ENCODE measurements around the gene SPATA9.
"Not testable (repeated sequence)": the region's sequence is repeated elsewhere in the genome, so short reads cannot be mapped to it uniquely, and the experiment has no call there.

SPATA9 gene

DNA sequence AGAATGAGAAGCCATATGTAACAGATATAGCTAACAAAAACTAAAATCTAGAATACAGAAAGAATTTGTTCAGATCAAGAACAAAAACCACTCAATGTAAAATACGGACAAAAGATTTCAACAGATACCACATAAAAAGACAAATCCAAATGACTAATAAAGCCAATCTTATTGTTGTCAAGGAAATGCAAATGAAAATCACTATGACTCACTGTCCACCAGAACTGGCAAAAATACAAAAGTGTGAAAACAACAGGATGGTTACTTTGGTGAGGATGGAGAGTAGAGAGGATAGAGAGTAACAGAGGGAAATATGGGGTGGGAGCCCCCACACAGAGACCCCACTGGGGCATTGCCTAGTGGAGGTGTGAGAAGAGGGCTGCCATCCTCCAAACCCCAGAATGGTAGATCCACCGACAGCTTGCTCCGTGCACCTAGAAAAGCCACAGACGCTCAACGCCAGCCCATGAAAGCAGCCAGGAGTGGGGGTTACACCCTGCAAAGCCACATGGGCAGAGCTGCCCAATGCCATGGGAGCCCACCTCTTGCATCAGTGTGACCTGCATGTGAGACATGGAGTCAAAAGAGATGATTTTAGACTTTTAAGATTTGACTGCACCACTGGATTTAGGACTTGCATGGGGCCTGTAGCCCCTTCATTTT is 33.1 kb upstream of the SPATA9 start:
- DNase-seq = peak; percentile 16

DNA sequence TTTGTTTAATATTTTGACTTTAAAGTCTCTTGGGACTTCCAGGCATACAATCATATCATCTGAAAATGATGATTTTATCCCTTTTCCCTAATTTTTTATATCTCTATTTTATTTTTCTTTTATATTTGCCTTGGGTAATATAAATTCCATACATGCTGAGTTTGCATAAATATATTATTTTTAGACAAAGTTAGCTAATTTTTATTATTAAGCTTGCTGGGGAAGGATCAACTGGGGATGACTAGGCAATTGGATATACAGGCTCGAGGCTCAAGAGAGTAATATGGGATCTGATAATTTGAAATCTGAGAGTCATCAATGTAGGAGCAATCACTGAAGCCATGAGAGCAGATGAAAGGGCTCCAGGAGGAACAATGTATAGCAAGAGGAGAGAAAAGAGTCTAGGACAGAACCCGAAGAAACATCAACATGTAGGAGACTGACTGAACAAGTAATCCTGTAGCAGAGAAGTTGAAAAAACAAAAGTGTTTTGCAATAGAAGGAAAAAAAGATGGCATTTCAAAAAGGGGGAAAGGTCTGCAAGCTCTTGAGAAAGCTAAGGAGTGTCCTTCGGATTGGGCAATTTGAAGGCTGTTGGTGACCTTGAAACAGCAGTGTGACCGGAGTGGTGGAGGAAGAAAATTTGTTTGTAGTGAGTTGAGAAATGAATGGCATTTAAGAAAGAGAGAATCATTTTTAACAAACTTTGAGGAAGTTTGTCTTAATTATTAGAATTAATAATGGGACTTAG is 31.3 kb upstream of the SPATA9 start:
- DNase-seq = no peak

DNA sequence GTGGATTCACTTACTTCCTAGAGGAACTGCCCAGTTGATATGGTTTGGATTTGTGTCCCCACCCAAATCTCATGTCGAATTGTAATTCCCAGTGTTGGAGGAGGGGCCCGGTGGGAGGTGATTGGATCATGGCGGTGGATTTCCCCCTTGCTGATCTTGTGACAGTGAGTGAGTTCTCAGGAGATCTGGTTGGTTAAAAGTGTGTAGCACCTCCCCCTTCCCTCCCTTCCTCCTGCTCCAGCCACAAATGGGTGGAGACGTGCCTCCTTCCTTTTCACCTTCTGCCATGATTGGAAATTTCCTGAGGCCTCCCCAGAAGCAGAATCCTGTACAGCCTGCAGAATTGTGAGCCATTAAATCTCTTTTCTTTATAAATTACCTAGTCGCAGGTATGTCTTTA is 30.5 kb upstream of the SPATA9 start:
- not testable (repeated sequence) for DNase-seq

DNA sequence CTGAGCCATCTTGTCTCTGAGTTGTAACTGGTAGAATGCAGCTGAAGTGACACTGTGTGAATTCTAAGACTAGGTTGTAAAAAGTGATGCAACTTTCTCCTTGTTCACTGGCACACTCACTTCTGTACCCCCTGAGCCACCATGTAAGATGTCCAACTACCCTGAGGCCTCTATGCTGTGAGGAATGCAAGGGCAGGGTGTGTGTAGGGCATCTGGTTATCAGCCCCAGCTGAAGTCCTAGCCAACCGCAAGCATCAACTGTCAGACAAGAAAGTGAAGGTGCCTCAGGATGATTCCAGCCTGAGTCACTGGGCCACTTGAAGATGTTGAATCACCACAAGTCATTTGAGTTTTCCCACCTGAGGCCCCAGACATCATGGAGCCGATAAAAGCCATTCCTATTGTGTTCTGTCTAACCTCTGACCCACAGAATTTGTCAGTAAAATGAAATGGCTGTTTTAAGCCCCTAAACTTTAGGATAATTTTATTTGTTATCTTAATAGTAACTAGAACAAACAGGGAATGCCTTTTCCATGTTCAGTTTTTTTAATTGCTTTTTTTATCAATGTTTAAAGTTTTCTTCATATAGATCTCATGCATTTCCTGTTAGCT is 29.7 kb upstream of the SPATA9 start:
- DNase-seq = peak; percentile 76

DNA sequence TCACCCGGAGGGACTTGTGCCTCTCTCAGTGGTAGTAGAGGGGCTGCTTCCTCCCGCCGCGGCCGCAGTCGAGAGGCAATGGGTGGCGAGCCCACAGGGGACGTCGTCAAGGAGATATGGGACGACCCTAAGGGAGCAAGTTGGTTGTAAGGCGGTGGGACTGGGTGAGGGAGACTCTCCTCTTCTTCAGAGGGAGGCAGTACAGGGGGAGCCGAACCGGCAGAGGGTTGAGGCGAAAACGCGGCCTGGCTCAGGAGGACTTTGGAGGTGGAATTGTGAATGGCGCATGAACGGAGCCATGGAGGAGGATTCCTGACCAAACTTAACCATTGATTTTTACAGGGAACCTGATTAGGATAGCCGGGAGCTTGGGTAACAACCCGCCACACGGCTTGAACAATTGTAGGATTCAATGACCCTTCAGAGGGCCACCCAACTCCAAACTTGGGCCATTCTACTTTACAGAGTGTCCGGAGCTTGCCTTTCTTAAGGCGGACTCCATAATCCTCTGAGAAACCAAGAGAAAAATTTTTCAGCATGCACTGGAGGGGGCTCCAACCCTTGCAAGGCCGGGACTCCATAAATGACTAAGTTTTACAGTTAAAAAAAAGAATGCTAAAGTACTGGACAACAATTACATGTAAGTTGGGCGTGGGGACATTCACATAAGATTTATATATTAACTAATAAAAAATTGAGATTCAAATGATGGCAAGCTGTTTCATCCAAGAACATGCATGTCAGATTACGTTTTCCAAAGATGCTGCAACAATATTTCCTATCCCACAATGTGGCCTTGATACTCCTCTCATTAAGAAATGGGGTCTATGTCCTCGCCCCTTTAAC is 28.9 kb upstream of the SPATA9 start:
- DNase-seq = no peak

DNA sequence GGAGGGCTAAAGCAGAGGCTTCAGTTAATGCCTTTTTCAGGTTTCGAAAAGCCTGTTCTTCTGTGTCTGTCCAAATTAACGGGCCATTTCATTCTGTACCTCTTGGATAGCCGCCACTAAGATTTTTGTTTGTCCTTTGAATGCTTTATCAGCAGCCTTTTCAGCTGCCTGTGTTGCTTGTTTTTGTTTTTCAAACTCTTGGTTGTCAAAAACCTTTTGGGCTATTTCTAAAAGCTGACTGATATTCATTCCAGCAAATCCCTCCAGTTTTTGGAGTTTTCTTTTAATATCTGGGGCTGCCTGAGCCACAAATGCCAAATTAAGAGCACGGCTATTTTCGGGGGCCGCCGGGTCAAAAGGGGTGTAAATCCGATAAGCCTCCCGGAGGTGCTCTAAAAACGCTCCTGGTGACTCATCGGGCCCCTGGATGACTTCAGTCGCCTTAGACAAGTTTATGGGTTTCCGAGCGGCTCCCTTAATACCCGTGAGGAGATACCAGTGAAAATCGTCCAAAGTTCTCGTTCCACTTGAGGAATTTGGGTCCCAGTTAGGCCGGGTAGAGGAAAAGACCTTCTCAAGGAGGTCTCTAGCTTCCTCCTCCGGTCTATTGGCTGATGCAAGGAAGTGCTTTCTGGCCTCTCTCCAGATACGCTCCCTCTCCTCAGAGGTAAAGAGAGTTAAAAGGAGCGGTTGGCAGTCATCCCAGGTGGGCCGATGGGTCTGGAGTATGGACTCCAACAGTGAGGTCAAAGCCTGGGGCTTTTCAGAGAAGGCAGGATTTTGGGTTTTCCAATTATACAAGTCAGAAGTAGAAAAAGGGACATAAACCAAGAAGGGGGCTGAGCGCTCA is 28.1 kb upstream of the SPATA9 start:
- not testable (repeated sequence) for DNase-seq

DNA sequence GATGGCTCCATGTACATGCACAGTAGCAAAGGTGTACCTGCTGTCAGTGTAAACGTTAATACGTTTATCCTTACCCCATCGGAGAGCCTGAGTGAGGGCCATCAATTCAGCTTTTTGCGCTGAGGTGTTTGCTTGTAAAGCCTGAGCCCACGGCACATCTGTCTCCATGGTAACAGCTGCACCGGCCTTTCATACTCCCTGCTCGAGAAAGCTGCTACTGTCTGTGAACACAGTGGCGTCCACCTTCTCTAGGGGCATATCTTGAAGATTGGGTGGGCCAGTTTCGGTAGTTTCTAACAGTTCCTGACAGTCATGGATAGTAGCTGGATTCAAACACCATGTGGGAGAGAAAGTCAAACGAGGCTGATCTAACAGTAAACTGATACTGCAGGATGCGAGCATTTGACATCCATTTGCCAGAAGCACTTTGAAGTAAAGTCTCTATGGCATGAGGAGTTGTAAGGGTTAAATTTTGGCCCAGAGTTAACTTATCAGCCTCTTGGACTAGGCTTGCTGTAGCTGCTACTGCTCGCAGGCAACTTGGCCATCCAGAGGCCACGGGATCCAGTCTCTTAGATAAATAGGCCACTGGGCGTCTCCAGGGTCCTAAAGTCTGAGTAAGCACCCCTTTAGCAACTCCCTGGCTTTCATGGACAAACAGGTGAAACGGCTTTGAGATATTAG is 27.3 kb upstream of the SPATA9 start:
- no peak for DNase-seq

DNA sequence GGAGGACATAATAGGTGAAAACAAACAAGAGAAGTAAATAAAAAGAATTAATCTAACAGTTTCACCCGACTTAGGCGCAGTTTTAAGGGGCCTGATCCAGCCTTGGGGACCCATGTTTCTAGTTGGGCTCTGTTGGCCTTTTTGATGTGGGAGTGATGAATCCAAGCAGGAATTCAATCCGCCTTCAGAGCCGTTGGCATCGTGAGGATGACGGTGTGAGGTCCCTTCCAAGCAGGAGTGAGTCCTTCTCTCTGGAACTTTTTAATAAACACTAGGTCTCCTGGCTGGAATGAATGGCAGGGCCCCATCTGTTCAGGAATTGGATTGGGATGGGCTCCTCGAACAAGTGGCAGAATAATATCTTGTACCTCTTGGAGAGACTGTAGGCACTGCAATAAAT is 26.1 kb upstream of the SPATA9 start:
- no peak for DNase-seq

DNA sequence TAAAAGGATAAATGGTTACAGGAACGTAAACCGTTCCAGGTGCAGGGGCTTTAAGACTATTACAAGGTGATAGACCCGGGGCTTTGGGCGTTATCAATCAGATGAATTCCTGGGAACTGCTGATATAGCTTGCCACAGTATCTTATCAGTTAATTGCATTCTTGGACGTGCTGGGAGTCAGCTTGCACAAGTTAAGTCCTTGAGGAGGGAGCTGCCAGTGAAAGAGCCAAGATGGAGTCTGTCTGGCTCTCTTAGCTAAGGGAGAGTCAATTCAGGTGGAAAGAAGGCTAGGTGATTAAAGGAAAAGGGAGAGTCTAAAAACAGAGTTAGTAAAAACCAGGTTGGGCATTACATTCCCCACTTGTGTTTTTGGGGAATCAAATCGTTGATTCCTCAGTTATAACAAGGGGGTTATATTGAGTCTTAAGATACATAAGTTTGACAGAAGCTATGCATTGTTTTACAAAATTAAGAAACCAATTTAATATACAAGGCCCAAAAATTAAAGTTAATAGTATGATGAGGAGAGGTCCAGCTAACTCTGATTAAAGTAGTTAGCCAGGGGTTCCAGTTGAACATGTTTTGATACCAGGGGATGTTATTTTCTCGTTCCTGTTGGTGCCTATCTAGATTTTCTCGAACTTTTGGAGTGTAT is 24.9 kb upstream of the SPATA9 start:
- DNase-seq = not testable (repeated sequence)

DNA sequence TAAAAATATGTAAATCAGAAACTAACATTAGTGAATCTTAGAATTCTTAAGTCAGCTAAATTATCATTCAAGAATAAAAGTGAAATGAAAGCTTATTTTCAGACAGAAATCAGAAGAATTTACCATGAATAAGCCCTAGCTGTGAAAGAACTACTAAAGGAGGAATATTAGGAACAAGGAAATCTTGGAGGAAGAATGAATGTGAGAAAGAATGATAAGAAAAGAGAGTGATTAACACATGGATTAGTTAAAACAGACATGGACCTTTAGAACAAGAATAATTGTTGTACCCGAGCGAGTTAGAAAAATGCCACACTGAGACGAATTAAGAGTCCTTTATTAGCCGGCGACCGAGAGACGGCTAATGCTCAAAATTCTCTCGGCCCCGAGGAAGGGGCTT is 24.3 kb upstream of the SPATA9 start:
- DNase-seq = no peak

DNA sequence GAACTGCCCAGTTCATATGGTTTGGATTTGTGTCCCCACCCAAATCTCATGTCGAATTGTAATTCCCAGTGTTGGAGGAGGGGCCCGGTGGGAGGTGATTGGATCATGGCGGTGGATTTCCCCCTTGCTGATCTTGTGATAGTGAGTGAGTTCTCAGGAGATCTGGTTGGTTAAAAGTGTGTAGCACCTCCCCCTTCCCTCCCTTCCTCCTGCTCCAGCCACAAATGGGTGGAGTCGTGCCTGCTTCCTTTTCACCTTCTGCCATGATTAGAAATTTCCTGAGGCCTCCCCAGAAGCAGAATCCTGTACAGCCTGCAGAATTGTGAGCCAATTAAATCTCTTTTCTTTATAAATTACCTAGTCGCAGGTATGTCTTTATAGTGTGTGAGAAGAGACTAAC is 23.4 kb upstream of the SPATA9 start:
- DNase-seq = not testable (repeated sequence)

DNA sequence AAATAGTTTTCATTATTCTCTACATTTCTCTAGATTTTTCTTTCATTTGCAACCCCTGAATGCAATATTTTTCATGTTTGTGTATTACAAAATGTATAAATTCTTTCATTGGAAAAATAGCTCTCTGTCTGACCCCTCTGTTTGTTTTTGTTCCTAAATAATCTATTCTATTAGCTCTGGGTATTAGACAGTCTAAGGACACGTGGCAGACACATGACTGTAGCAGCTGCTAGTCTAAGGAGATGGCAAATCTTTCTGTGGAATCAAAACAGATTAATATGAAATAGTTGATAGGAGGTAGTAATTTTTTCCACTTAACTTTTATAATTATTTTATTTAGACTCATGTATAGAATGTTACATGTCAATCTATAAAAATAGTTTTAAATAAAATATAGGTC is 21.4 kb upstream of the SPATA9 start:
- no peak for DNase-seq

DNA sequence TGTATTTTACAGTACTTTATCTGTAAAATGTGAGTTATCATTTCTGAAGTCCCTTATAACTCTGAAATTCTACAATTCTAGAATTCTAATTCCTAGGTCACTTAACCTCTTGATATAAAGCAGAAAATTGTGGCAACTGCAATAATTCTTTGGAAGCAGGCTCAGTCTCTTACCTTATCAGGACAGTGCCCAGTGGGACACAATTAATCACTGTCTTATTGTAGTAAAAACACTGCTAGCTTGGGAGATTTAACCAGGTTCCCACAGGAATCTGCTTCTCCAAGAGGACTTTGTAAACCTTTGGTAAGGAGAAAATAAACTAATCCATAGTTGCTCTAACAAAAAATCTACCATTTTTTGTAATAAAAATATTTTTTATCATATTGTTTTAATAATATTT is 18.3 kb upstream of the SPATA9 start:
- DNase-seq = no peak

DNA sequence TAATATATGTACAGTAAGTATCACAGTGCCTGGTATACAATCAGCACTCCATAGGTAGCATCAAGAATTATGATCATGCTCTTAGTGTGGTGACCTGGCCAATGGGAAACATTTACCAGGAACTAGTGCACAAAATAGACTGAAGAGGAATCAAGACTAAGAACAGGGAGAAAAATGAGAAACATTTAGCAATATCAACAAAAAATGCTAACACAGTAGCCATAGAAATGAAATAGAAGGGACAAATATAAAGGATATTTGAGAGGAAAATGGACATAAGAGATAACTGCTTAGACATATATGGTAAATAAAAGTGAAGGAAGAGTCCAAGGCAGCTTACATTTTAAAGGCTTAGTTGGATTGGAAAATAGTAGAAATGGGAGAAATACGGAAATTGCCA is 16.5 kb upstream of the SPATA9 start:
- no peak for DNase-seq

DNA sequence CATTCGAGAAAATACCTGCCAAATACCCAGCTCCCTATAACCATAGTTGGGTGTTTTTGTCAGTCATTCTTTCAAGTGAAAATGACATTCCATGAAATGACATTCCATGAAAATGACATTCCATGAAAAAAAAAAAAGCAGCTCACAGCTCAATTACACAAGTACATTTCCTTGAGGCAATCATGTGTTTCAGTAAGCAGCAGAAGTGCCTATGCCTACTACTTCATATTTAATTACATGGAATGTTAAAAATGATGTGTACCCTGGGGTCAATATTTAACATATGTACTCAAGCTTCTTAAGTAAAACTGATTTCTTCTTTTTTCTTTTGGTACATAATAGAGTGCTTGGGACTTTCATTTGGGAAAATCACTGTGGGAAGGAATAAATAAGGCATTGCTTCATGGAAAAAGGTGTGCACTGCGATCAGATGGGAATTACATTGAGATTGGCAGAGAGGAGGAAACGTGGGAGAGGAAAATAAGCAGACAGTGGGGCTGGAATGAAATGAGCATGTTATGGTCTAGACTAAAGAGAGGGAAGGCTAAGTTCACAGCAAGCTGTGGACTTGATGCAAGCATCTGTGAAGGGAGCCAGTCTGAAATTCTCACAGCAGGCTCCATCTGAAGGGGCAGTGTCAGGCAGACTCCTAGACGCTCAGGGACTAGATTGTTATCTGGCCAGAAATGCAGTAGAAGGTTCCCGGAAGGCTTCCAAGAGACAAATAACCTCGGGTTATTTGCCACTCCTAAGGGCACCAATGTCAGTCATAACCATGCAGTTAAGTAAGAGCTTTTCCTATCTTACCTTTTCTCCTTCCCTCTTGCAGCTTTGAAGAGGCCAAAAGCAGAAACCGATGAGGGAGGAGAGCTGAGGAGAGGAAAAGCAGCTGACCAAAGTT is 15.2 kb upstream of the SPATA9 start:
- DNase-seq = no peak

DNA sequence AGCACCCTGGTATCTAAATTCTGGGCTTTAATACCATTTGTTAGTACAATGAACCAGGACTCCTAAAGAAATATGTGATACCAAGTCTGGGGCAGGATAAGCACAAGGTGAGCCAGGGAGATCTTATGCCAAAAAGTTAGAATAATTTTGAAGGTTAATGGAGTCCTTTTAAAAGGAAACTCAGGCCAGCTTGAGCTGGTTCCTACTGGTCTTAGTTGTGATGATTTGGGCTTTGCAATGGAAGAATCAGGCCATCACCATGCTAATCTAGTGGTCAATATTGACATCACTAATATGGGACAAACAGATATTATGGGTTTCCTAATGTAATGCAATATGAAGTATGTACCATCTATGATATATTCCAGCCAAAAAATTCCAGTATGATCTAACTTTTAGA is 7.5 kb upstream of the SPATA9 start:
- DNase-seq = no peak

DNA sequence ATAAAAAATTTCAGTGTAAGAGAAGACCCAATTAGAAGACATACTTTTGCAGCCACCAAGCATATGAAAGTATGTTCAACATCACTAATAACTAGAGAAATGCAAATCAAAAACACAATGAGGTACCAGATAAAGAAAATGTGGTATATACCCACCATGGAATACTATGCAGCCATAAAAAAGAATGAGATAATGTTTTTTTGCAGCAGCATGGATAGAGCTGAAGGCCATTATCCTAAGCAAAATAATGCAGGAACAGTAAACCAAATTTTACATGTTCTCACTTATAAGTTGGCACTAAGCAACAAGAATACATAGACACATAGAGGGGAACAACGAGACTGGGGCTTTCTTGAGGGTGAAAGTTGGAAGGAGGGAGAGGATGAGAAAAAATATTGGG is 6.9 kb upstream of the SPATA9 start:
- no peak for DNase-seq

DNA sequence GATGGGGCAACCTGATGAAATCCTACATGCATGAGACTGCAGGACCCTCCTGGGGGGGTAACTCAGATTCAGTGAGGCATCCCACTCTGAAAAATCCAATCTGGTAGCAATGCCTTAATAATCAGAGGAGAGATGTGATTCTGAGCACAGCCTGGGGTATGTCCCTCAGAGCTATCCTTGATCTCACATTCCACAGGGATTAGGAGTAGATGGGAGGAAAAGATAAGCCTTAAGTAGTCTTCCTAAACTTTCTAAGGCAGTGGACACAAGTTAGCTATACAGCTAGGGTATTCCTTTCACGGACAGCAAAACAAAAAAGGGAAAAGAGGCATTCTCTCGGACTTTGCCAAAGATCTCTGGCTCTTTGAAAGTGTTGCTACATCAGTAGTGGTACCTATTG is 3.9 kb upstream of the SPATA9 start:
- no peak for DNase-seq

DNA sequence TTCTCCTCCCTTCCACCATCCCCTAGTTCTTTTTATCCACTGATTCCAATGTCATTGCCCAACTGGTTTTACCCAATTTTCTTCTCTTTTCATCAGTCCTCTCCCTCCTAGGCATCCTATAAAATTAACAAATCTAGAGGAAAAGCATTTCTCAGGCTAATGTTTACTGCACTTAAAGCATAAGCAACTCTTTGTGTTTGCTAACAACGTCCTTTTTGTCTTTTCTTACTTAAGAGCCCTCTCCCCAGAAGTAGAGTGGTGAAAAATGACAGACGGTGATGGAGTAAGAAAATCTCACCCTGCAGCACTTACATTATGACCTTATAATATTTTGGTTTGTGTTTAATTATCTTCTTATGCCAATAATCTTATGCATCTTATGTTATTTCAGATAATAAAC is 1.6 kb upstream of the SPATA9 start:
- no peak for DNase-seq

DNA sequence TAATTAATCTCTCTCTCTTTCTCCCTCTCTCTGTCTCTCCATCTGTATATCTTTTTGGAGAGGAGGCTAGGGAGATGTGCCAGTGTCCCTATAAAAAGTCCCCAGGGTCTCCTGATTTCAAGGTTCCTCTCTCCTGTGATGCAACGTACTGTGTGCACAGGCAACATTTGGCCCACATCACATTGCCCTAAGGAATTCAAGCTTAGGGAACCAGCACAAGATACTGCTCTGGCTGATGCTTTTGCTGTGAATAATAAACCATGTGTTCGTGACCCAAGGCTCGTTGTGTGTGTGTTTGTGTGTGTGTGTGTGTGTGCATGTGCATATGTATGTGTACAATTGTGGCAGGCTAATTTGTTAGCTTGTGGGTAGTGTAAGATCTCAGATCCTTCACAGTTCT is 9.7 kb downstream of the SPATA9 start:
- no peak for DNase-seq

Measured in stimulated activated CD4-positive, alpha-beta T cell treated with anti-CD3 and anti-CD28 coated beads, Interleukin-1b, Interleukin-23, amount 100 ng/mL, for 48 hours (primary cell).